Mammary epithelial cell (primary cell): ENCODE data around the gene KCNH1.
"Not testable (repeated sequence)": the region's sequence is repeated elsewhere in the genome, so short reads cannot be mapped to it uniquely, and the experiment has no call there.

Experiments
- EZH2 ChIP-seq: IDR thresholded peaks from 2 replicates; pipeline ENCODE4 v1.6.1; 2012; ENCODE audit warnings: low read length, inconsistent platforms, borderline replicate concordance
- TF ChIP-seq, protein P1 (sequence below), 2 donors: IDR thresholded peaks in 1 of 2; conservative IDR thresholded peaks in 1 of 2; 2 replicates each; pipeline ENCODE4 v1.5.1; 2011 to 2012; ENCODE audit warnings: inconsistent platforms in 2 of 2, low read length in 2 of 2, mild to moderate bottlenecking in 2 of 2, control low read depth in 1 of 2, low read depth in 1 of 2; ENCODE audit not compliant: insufficient read depth in 1 of 2; ENCODE audit errors: extremely low read depth in 1 of 2

DNA sequence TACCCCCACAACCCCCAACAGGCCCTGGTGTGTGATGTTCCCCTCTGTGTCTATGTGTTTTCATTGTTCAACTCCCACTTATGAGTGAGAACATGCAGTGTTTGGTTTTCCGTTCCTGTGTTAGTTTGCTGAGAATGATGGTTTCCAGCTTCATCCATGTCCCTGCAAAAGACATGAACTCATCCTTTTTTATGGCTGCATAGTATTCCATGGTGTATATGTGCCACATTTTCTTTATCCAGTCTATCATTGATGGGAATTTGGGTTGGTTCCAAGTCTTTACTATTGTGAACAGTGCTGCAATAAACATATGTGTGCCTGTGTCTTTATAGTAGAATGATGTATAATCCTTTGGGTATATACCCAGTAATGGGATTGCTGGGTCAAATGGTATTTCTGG lies 122.8 kb downstream of the KCNH1 start:
- TF ChIP-seq, protein P1, sequence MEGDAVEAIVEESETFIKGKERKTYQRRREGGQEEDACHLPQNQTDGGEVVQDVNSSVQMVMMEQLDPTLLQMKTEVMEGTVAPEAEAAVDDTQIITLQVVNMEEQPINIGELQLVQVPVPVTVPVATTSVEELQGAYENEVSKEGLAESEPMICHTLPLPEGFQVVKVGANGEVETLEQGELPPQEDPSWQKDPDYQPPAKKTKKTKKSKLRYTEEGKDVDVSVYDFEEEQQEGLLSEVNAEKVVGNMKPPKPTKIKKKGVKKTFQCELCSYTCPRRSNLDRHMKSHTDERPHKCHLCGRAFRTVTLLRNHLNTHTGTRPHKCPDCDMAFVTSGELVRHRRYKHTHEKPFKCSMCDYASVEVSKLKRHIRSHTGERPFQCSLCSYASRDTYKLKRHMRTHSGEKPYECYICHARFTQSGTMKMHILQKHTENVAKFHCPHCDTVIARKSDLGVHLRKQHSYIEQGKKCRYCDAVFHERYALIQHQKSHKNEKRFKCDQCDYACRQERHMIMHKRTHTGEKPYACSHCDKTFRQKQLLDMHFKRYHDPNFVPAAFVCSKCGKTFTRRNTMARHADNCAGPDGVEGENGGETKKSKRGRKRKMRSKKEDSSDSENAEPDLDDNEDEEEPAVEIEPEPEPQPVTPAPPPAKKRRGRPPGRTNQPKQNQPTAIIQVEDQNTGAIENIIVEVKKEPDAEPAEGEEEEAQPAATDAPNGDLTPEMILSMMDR (conservative IDR thresholded peaks at IDR 0.05 in 1 of 2, IDR thresholded peaks at IDR 0.05 in 1 of 2; ENCODE audit: extremely low read depth in 1 of 2, insufficient read depth in 1 of 2, low read depth in 1 of 2, low read length in 2 of 2), result not testable (repeated sequence)
- not testable (repeated sequence) for TF ChIP-seq EZH2
